Skeletal muscle satellite cell (primary cell): ENCODE results near the gene CD22.

Experiments used
- H3K27me3 ChIP-seq: 2 replicates; pipeline ENCODE4 v1.7.0; 2013; ENCODE audit warnings: low read length; ENCODE audit not compliant: control insufficient read depth, insufficient read depth
- H3K36me3 ChIP-seq: 2 replicates; pipeline ENCODE4 v1.7.0; 2013; ENCODE audit warnings: mild to moderate bottlenecking, control low read depth, low read length; ENCODE audit not compliant: insufficient read depth
- H3K4me1 ChIP-seq: 2 replicates; pipeline ENCODE4 v1.7.0; 2013; ENCODE audit warnings: low read length; ENCODE audit not compliant: control insufficient read depth, insufficient read depth
- H3K4me2 ChIP-seq: 2 replicates; pipeline ENCODE4 v1.7.0; 2013; ENCODE audit warnings: mild to moderate bottlenecking, low read length
- H3K4me3 ChIP-seq: 2 replicates; pipeline ENCODE4 v1.7.0; 2013; ENCODE audit warnings: low read length
- H3K9ac ChIP-seq: 2 replicates; pipeline ENCODE4 v1.7.0; 2013; ENCODE audit warnings: mild to moderate bottlenecking, low read depth, low read length, moderate library complexity
- H3K9me3 ChIP-seq: replicated peaks from 2 replicates; pipeline ENCODE4 v1.7.0; 2013; ENCODE audit warnings: mild to moderate bottlenecking, control low read depth, low read length

Gene CD22

GRCh38 chr19:35383536-35383935 lies 54.5 kb downstream of the CD22 start:
- Histone ChIP-seq H3K4me3 (no peak overlapping the region), H3K4me2 (no peak overlapping the region), H3K36me3 (no peaks in the 10 kb centered on the region), H3K27me3 (no peaks in the 10 kb centered on the region), H3K4me1 (no peaks in the 10 kb centered on the region), H3K9me3 (no peaks in the 10 kb centered on the region), H3K9ac (no peak overlapping the region)

- H3K9ac ChIP-seq, result no peak overlapping the region
- no peaks in the 10 kb centered on the region for H3K36me3 ChIP-seq
- H3K4me3 ChIP-seq, result no peak overlapping the region
- H3K9me3 ChIP-seq, result no peaks in the 10 kb centered on the region
- H3K4me2 ChIP-seq, result no peak overlapping the region
- H3K27me3 ChIP-seq, result no peaks in the 10 kb centered on the region
- H3K4me1 ChIP-seq, result no peaks in the 10 kb centered on the region
Observed at GRCh38 chr19:35388277-35389054, 59.5 kb downstream of the CD22 start.

- no peaks in the 10 kb centered on the region for H3K36me3 ChIP-seq
- H3K4me1 ChIP-seq, result no peaks in the 10 kb centered on the region
- no peak overlapping the region for H3K4me2 ChIP-seq
- no peaks in the 10 kb centered on the region for H3K27me3 ChIP-seq
- H3K9ac ChIP-seq, result no peak overlapping the region
- no peaks in the 10 kb centered on the region for H3K9me3 ChIP-seq
- no peak overlapping the region for H3K4me3 ChIP-seq
Observed at GRCh38 chr19:35389192-35389861, 60.3 kb downstream of the CD22 start.

GRCh38 chr19:35392742-35393715 lies 64.0 kb downstream of the CD22 start:
- H3K4me2 ChIP-seq, result no peak overlapping the region
- H3K4me3 ChIP-seq, result no peak overlapping the region
- H3K4me1 ChIP-seq, result no peaks in the 10 kb centered on the region
- no peak overlapping the region for H3K9ac ChIP-seq
- no peaks in the 10 kb centered on the region for H3K36me3 ChIP-seq
- peaks cover 8% of the 10 kb centered on the region for H3K27me3 ChIP-seq
- H3K9me3 ChIP-seq, result no peaks in the 10 kb centered on the region

GRCh38 chr19:35395382-35396199 lies 66.6 kb downstream of the CD22 start:
- Histone ChIP-seq H3K4me1 (no peaks in the 10 kb centered on the region), H3K36me3 (no peaks in the 10 kb centered on the region), H3K9me3 (no peaks in the 10 kb centered on the region), H3K27me3 (peaks cover 10% of the 10 kb centered on the region), H3K9ac (no peak overlapping the region), H3K4me2 (no peak overlapping the region), H3K4me3 (no peak overlapping the region)

- H3K9me3 ChIP-seq, result no peaks in the 10 kb centered on the region
- H3K4me3 ChIP-seq, result no peak overlapping the region
- no peak overlapping the region for H3K4me2 ChIP-seq
- no peaks in the 10 kb centered on the region for H3K36me3 ChIP-seq
- H3K27me3 ChIP-seq, result peaks cover 10% of the 10 kb centered on the region
- H3K9ac ChIP-seq, result no peak overlapping the region
- no peaks in the 10 kb centered on the region for H3K4me1 ChIP-seq
Observed at GRCh38 chr19:35396240-35396885, 67.4 kb downstream of the CD22 start.
